ENCODE data around the gene MGAT4A. TPM values are rescaled to one million over a fixed set of nuclear protein-coding genes. Genes with fewer than 3 reads are reported as not detected.

MGAT4A gene
- total and polyA plus RNA-seq, 4 donors, result 16.1 to 43.7 (median 31.9) TPM

GRCh38 chr2:98769784-98770183, 38.9 kb upstream of the MGAT4A start:
- Histone ChIP-seq H3K27me3 (ENCODE audit: control insufficient read depth in 3 of 3, insufficient read depth in 3 of 3, low read length in 2 of 3) (peaks cover 0 to 10% (median 0%) of the 10 kb centered on the region in 3 donors), H3K9ac (ENCODE audit: insufficient read depth in 1 of 2, low read length in 2 of 2) (no peak overlapping the region), H3K36me3 (ENCODE audit: control insufficient read depth in 4 of 4, insufficient read depth in 4 of 4, low read length in 4 of 4) (no peaks in the 10 kb centered on the region), H3K4me3 (no peak overlapping the region), H3K27ac (ENCODE audit: low read depth in 1 of 2, low read length in 1 of 2) (no peak overlapping the region), H3K4me1 (ENCODE audit: control insufficient read depth in 5 of 5, insufficient read depth in 5 of 5, low read length in 5 of 5) (peaks cover 0 to 9% (median 0%) of the 10 kb centered on the region in 5 donors), H3K9me3 (ENCODE audit: control insufficient read depth in 4 of 4, insufficient read depth in 3 of 4, low read length in 3 of 4) (peaks cover 0 to 3% (median 0%) of the 10 kb centered on the region in 4 donors)
- TF ChIP-seq, protein P1, sequence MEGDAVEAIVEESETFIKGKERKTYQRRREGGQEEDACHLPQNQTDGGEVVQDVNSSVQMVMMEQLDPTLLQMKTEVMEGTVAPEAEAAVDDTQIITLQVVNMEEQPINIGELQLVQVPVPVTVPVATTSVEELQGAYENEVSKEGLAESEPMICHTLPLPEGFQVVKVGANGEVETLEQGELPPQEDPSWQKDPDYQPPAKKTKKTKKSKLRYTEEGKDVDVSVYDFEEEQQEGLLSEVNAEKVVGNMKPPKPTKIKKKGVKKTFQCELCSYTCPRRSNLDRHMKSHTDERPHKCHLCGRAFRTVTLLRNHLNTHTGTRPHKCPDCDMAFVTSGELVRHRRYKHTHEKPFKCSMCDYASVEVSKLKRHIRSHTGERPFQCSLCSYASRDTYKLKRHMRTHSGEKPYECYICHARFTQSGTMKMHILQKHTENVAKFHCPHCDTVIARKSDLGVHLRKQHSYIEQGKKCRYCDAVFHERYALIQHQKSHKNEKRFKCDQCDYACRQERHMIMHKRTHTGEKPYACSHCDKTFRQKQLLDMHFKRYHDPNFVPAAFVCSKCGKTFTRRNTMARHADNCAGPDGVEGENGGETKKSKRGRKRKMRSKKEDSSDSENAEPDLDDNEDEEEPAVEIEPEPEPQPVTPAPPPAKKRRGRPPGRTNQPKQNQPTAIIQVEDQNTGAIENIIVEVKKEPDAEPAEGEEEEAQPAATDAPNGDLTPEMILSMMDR (IDR thresholded peaks at IDR 0.05; ENCODE audit: control extremely low read depth, extremely low read depth), result no peak
- no peak for ATAC-seq (ENCODE audit: insufficient read depth, low FRiP score)
- WGBS, 2 donors, result 60 to 62% methylated on average over 14 of the region's 14 CpGs
- DNase-seq, result no peak

DNA sequence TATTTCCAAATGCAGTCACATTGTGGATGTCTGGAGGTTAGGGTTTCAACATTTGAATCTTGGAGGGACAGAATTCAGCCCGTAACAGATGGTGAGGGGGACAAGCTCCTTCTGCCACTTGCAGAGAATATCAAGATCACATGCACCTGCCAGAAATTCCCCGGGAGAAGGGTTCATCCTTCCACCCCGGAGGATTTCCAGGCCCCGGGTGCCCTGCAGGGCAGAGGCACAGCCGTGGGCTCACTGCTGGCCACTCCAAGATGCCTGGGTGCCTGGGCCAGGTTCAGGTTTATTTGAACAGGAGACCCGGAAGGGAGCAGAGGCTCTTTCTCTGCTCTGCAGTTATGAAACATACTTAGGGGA, 38.2 kb upstream of the MGAT4A start:
- Histone ChIP-seq H3K4me1 (ENCODE audit: control insufficient read depth in 5 of 5, insufficient read depth in 5 of 5, low read length in 5 of 5) (peaks cover 0 to 9% (median 0%) of the 10 kb centered on the region in 5 donors), H3K9ac (ENCODE audit: insufficient read depth in 1 of 2, low read length in 2 of 2) (no peak overlapping the region), H3K4me3 (no peak overlapping the region), H3K9me3 (ENCODE audit: control insufficient read depth in 4 of 4, insufficient read depth in 3 of 4, low read length in 3 of 4) (peaks cover 0 to 3% (median 0%) of the 10 kb centered on the region in 4 donors), H3K27ac (ENCODE audit: low read depth in 1 of 2, low read length in 1 of 2) (no peak overlapping the region), H3K27me3 (ENCODE audit: control insufficient read depth in 3 of 3, insufficient read depth in 3 of 3, low read length in 2 of 3) (peaks cover 0 to 10% (median 0%) of the 10 kb centered on the region in 3 donors), H3K36me3 (ENCODE audit: control insufficient read depth in 4 of 4, insufficient read depth in 4 of 4, low read length in 4 of 4) (no peaks in the 10 kb centered on the region)
- DNase-seq (no peak), ATAC-seq (ENCODE audit: insufficient read depth, low FRiP score) (no peak)
- TF ChIP-seq, protein P1 (IDR thresholded peaks at IDR 0.05; ENCODE audit: control extremely low read depth, extremely low read depth), result no peak
- WGBS, 2 donors, result 73 to 87% methylated on average over 6 of the region's 6 CpGs

DNA sequence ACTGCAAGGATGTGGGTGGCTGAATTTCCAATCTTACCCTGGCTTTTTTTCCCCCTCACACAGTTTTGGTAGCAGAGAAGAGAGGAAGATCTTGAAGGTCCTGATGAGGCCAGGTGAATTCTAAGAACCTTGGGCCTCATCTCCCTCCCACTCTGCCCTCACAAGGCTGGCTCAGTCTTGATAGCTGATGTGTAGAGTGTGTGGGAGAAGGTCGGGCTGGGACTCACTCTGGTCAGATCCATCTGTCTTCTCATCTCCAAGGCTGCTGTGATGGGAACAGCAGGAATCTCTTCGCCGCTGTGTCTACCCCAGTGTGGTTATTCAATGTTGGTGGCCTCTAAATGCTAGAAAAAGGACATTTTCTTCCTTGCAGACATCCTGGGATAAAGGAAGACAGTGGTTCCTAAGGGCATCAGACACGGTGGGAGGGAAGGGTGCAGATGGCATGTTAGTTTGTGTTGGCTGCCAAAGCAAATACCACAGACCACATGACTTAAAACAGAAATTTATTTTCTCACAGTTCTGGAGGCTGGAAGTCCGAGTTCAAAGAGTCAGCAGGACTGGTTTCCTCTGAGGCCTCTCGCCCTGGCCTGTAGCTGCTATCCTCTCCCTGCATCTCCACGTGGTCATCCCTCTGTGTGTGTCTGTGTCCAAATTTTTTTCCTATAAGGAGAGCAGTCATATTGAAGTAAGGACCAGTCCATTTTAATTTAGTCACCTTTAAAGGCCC, 37.6 kb upstream of the MGAT4A start:
- no peak for ATAC-seq (ENCODE audit: insufficient read depth, low FRiP score)
- no peak overlapping the region for H3K4me3 ChIP-seq
- 54 to 56% methylated on average over 7 of the region's 7 CpGs for WGBS, 2 donors
- peaks cover 0 to 10% (median 0%) of the 10 kb centered on the region in 3 donors for H3K27me3 ChIP-seq (ENCODE audit: control insufficient read depth in 3 of 3, insufficient read depth in 3 of 3, low read length in 2 of 3)
- H3K27ac ChIP-seq (ENCODE audit: low read depth in 1 of 2, low read length in 1 of 2), result no peak overlapping the region
- no peaks in the 10 kb centered on the region for H3K36me3 ChIP-seq (ENCODE audit: control insufficient read depth in 4 of 4, insufficient read depth in 4 of 4, low read length in 4 of 4)
- H3K9ac ChIP-seq (ENCODE audit: insufficient read depth in 1 of 2, low read length in 2 of 2), result no peak overlapping the region
- peaks cover 0 to 3% (median 0%) of the 10 kb centered on the region in 4 donors for H3K9me3 ChIP-seq (ENCODE audit: control insufficient read depth in 4 of 4, insufficient read depth in 3 of 4, low read length in 3 of 4)
- TF ChIP-seq, protein P1 (IDR thresholded peaks at IDR 0.05; ENCODE audit: control extremely low read depth, extremely low read depth), result no peak
- DNase-seq, result no peak
- H3K4me1 ChIP-seq (ENCODE audit: control insufficient read depth in 5 of 5, insufficient read depth in 5 of 5, low read length in 5 of 5), result peaks cover 0 to 9% (median 0%) of the 10 kb centered on the region in 5 donors
